HG02678 (cell line): Measurements from ENCODE around the gene NAPSA.
"Not testable (repeated sequence)": the region's sequence is repeated elsewhere in the genome, so short reads cannot be mapped to it uniquely, and the experiment has no call there.

Experiments
- ATAC-seq: cut with Tn5 transposase; IDR thresholded peaks from one replicate; pipeline ENCODE4 v1.9.1; 2021; ENCODE audit warnings: mild to moderate bottlenecking, moderate library complexity; ENCODE audit not compliant: unreplicated experiment

The NAPSA gene

GRCh38 chr19:50361290-50362029, 4.0 kb downstream of the NAPSA start:
- no peak for ATAC-seq

- no peak for ATAC-seq
These were observed 6.1 kb downstream of the NAPSA start for GRCh38 chr19:50359328-50359818.

GRCh38 chr19:50358483-50359327, 6.7 kb downstream of the NAPSA start:
- no peak for ATAC-seq

DNA sequence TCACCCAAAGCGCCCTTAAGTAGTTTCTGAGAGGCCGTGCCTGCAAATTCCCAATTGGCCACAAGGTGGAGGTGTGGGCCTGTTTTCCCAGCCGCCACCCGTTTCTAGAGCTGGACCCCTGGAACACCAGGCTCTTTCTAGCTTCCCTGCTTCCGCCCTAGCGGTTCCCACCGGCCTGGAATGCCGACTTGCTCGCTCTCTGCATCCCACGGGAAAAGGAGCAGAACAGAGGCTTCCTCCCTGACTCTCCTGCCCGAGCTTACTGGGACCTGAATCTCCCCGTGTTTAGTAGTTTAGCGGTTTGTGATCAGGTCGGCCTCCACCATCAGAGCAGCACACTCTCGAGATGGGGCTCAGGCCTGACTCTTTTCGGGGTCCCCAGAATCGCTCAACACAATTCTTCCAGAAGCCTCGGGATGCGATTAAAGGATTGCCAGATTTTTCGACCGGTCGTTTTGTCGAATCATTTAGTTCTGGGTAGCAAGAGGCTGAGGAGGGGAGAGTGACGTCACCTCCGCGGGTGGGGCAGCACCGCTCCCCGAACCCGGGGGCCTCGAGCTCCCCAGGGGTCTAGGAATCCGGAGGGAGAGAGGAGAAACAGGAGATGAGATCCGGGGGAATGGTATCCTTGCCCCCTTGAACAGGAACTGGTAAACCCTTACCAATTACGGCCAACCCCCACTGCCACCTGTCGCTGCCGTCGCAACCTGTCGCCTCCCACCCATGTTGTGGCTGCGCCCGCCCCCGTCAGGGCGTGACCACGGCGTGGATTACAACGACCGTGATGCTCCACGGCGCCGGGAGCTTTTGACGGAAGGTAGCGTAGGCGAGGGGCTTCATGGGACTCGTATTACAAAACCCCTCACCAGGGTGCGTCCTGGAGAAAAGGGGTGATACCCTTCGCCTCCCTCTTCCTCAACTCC, 8.0 kb downstream of the NAPSA start:
- peak; percentile 50 for ATAC-seq

DNA sequence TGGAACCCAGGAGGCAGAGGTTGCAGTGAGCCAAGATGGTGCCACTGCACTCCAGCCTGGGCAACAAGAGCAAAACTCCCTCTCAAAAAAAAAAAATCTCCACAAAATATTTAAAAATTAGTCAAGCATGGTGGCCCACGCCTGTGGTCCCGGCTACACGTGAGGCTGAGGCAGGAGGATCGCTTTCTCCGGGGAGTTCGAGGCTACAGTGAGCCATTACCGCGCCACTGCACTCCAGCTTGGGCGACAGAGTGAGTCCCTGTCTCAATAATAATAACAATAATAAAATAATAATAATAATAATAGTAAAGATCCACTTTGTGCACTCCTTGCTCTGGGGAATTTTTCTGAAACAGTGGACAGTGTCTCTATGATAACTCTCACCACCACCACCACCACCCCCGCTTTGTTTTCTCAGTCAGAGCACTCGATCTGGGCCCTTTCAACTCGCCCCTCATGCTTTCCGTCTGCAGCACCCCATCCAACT, 8.7 kb downstream of the NAPSA start:
- no peak for ATAC-seq

DNA sequence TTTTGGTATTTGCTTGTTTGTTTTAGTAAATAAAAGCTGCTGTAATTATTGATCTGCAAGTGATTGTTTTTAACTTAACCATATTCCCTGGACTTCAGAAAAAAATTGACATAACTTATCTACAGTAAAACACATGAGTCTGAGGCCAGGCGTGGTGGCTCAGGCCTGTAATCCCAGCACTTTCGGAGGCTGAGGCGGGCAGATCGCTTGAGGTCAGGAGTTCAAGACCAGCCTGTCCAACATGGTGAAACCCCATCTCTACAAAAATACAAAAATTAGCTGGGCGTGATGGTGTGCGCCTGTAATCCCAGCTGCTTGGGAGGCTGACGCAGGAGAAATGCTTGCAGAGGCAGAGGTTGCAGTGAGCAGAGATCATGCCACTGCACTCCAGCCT, 12.0 kb downstream of the NAPSA start:
- not testable (repeated sequence) for ATAC-seq

- ATAC-seq, result no peak
These were observed 13.2 kb downstream of the NAPSA start for GRCh38 chr19:50352242-50352641.

- no peak for ATAC-seq
These were observed 16.0 kb downstream of the NAPSA start for GRCh38 chr19:50349277-50350057.

DNA sequence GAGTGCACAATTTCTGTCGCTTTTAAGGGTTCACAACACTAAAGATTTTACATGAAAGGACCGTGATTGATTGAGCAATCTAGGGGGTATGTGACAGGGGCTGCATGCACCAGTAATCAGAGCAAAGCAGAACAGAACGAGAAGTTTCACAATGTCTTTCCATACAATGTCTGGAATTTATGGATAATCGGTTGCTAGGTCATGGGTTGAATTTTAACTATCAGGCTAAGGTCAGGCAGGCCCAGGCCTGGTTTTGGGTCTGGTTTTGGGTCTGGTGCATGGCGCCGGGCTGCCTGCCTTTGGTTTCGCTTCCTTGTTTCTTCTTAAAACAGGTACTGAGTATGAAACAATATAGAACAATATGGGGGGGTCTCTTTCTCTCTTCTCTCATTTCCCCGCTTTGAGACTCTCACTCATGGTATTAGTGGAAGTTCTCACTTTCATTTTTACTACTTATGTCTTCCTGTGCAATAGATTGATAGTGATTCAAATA, 18.3 kb downstream of the NAPSA start:
- ATAC-seq, result not testable (repeated sequence)

- ATAC-seq, result peak; percentile 42
These were observed 20.6 kb downstream of the NAPSA start for GRCh38 chr19:50344661-50345318.

GRCh38 chr19:50341091-50341564, 24.3 kb downstream of the NAPSA start:
- peak; percentile 71 for ATAC-seq

- ATAC-seq, result no peak
These were observed 25.1 kb downstream of the NAPSA start for GRCh38 chr19:50340331-50340730.

GRCh38 chr19:50337031-50337430, 28.4 kb downstream of the NAPSA start:
- not testable (repeated sequence) for ATAC-seq

GRCh38 chr19:50334741-50335421, 30.6 kb downstream of the NAPSA start:
- ATAC-seq, result no peak

GRCh38 chr19:50333737-50334617, 31.5 kb downstream of the NAPSA start:
- ATAC-seq, result peak; percentile 28

DNA sequence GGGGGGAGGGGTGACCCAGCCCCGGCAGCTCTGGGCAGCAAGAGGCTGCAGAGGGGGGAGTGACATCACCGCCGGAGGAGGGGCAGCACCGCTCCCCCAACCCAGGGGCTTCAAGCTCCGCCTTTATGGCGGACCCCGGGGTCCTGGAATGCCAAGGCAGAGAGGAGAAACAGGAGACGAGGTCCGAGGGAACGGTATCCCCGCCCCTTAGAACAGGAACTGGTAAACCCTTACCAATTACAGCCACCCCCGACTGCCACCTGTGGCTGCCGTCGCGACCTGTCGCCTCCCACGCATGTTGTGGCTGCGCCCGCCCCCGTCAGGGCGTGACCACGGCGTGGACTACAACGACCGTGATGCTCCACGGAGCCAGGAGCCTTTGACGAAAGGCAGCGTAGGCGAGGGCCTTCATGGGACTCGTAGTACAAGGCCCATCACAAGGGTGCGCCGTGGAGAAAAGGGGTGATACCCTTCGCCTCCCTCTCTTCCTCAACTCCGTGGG, 32.2 kb downstream of the NAPSA start:
- peak; percentile 43 for ATAC-seq
